HepG2 (cell line): ENCODE results near the gene HK2. TPM values are rescaled to one million over a fixed set of nuclear protein-coding genes. Genes with fewer than 3 reads are reported as not detected.
A peak's percentile ranks its signal among the peaks of the same experiment; 100 is the strongest.

ENCODE experiments used
- ATAD3A ChIP-seq: sonication (generic); formaldehyde crosslinking; IDR thresholded peaks from 2 replicates; pipeline ENCODE4 v1.4.0; 2020; ENCODE audit warnings: missing genetic modification reagents
- CCDC6 ChIP-seq: sonication (generic); formaldehyde crosslinking; IDR thresholded peaks from 2 replicates; pipeline ENCODE4 v1.8.1; 2022; ENCODE audit warnings: mild to moderate bottlenecking, missing genetic modification reagents, moderate library complexity
- FOXA3 ChIP-seq: IDR thresholded peaks from 2 replicates; pipeline ENCODE4 v1.6.1; 2016; ENCODE audit warnings: missing genetic modification reagents, missing compliant biosample characterization
- GATA4 ChIP-seq: sonication (generic); IDR thresholded peaks from 2 replicates; pipeline ENCODE4 v1.6.1; 2016; ENCODE audit warnings: antibody characterized with exemption, low read depth, borderline replicate concordance
- HIVEP1 ChIP-seq: sonication (generic); formaldehyde crosslinking; IDR thresholded peaks from 2 replicates; pipeline ENCODE4 v1.4.0; 2020; ENCODE audit warnings: mild to moderate bottlenecking, missing genetic modification reagents
- HOXD1 ChIP-seq: sonication (generic); formaldehyde crosslinking; IDR thresholded peaks from 2 replicates; pipeline ENCODE4 v1.5.0; 2020; ENCODE audit warnings: missing genetic modification reagents
- PHF21A ChIP-seq: sonication (generic); formaldehyde crosslinking; IDR thresholded peaks from 2 replicates; pipeline ENCODE4 v1.5.0; 2020; ENCODE audit warnings: mild to moderate bottlenecking, missing genetic modification reagents
- RNF2 ChIP-seq: fragments of 450-650 bp; conservative IDR thresholded peaks from 2 replicates; pipeline ENCODE4 v1.6.1; 2016; ENCODE audit warnings: low read depth
- SAFB2 ChIP-seq: sonication (generic); formaldehyde crosslinking; IDR thresholded peaks from 2 replicates; pipeline ENCODE4 v1.5.1; 2020; ENCODE audit warnings: missing genetic modification reagents, low read depth, mild to moderate bottlenecking, borderline replicate concordance
- TCF7 ChIP-seq: sonication (generic); IDR thresholded peaks from 2 replicates; pipeline ENCODE4 v1.6.1; 2016; ENCODE audit warnings: antibody characterized with exemption, low read depth
- ZMAT3 ChIP-seq: sonication (generic); formaldehyde crosslinking; conservative IDR thresholded peaks from 2 replicates; pipeline ENCODE4 v1.7.0; 2021; ENCODE audit warnings: missing genetic modification reagents
- ZNF547 ChIP-seq: sonication (generic); formaldehyde crosslinking; IDR thresholded peaks from 2 replicates; pipeline ENCODE4 v1.5.1; 2020; ENCODE audit warnings: mild to moderate bottlenecking, missing genetic modification reagents
- ZNF724P ChIP-seq: sonication (generic); formaldehyde crosslinking; IDR thresholded peaks from 2 replicates; pipeline ENCODE4 v1.8.0; 2022; ENCODE audit warnings: missing genetic modification reagents, borderline replicate concordance
- polyA plus RNA-seq, 8 experiments: library from polyadenylated mRNA; depleted of rRNA in 3 of 8; stranded (reverse) in 7 of 8; unstranded in 1 of 8; fragments of >200 nt; fragmentation: Illumina TruSeq in 4 of 8; extraction: Trizol in 4 of 8; gene quantifications; 2 replicates each; pipeline versions ENCODE4 v1.2.1 to v1.2.3, GENCODE V29; 2011 to 2016; ENCODE audit warnings: low read depth in 4 of 8, missing spikeins in 1 of 8, mixed read lengths in 1 of 8; ENCODE audit not compliant: insufficient read depth in 1 of 8
- total RNA-seq, 5 experiments: library from RNA; depleted of rRNA; stranded (reverse); fragments of >200 nt; fragmentation: Illumina TruSeq; extraction: Trizol; gene quantifications; 2 replicates each; pipeline ENCODE4 v1.2.3, GENCODE V29; 2016; ENCODE audit warnings: low read depth in 1 of 5
- TF ChIP-seq, protein P1 (sequence below): sonication (generic); formaldehyde crosslinking; IDR thresholded peaks from 2 replicates; pipeline ENCODE4 v1.4.0; 2020; ENCODE audit warnings: missing genetic modification reagents
- TF ChIP-seq, protein P2 (sequence below): sonication (generic); formaldehyde crosslinking; IDR thresholded peaks from 2 replicates; pipeline ENCODE4 v1.5.0; 2020; ENCODE audit warnings: missing genetic modification reagents
- TF ChIP-seq, protein P3 (sequence below): IDR thresholded peaks from 2 replicates; pipeline ENCODE4 v1.6.1; 2016; ENCODE audit warnings: control low read depth
- TF ChIP-seq, protein P4 (sequence below): sonication (generic); formaldehyde crosslinking; IDR thresholded peaks from 2 replicates; pipeline ENCODE4 v1.4.0; 2020; ENCODE audit warnings: mild to moderate bottlenecking, missing genetic modification reagents, borderline replicate concordance

HK2 gene
- total and polyA plus RNA-seq, 2 of the 13 experiments (the other 11 are each of a cell fraction or from before 2014, with no cell fraction given) = 13.2 to 101 TPM

DNA sequence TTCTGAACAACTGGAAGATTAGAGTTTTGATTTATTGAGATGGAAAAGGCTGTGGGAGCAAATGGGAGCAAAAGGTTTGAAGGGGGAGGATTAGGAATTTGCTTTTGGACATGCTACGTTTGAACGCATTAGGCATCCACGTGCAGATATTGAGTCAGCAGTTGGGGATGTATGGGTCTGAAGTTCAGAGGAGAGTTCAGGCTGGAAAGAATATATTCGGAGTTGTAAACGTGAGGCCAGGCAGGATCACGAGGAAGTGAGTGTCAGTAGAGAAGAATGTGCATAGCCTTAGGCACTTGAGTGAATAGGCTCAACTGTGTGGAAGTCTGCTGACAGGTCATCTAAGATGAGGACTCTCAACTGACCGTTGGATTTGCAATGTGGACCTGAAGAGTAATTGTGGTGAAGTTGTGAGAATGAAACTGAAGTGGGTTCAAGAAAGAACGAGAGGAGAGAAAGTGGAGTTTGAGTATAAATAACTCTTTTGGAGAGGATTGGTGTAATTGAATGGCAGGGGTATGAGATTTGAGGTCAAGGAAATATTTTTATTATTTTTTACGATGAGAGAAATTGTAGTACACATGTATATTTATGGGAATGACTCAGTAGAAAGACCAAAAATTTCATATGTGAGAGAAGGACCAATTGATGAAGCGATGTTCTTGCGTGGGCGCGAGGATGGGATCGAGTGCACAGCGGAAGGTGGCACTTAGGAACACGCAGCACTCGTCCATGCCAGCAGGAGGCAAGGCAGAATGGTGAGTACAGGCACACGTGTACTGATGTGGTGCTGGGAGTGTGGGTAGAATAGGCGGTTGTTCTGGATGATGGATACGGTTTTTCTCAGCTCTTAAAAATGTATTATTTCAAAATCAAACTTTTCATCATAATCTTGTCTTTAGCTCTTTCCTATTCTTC, 84.0 kb downstream of the HK2 start (continued):
- TF ChIP-seq, protein P1, sequence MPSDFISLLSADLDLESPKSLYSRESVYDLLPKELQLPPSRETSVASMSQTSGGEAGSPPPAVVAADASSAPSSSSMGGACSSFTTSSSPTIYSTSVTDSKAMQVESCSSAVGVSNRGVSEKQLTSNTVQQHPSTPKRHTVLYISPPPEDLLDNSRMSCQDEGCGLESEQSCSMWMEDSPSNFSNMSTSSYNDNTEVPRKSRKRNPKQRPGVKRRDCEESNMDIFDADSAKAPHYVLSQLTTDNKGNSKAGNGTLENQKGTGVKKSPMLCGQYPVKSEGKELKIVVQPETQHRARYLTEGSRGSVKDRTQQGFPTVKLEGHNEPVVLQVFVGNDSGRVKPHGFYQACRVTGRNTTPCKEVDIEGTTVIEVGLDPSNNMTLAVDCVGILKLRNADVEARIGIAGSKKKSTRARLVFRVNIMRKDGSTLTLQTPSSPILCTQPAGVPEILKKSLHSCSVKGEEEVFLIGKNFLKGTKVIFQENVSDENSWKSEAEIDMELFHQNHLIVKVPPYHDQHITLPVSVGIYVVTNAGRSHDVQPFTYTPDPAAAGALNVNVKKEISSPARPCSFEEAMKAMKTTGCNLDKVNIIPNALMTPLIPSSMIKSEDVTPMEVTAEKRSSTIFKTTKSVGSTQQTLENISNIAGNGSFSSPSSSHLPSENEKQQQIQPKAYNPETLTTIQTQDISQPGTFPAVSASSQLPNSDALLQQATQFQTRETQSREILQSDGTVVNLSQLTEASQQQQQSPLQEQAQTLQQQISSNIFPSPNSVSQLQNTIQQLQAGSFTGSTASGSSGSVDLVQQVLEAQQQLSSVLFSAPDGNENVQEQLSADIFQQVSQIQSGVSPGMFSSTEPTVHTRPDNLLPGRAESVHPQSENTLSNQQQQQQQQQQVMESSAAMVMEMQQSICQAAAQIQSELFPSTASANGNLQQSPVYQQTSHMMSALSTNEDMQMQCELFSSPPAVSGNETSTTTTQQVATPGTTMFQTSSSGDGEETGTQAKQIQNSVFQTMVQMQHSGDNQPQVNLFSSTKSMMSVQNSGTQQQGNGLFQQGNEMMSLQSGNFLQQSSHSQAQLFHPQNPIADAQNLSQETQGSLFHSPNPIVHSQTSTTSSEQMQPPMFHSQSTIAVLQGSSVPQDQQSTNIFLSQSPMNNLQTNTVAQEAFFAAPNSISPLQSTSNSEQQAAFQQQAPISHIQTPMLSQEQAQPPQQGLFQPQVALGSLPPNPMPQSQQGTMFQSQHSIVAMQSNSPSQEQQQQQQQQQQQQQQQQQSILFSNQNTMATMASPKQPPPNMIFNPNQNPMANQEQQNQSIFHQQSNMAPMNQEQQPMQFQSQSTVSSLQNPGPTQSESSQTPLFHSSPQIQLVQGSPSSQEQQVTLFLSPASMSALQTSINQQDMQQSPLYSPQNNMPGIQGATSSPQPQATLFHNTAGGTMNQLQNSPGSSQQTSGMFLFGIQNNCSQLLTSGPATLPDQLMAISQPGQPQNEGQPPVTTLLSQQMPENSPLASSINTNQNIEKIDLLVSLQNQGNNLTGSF (CRISPR knock-in tag) = no peak
- no peak for TF ChIP-seq ZNF724P (CRISPR knock-in tag)
- peak; percentile 70 for TF ChIP-seq PHF21A (CRISPR knock-in tag)
- TF ChIP-seq GATA4 = no peak
- TF ChIP-seq ATAD3A (CRISPR knock-in tag) = no peak
- no peak for TF ChIP-seq RNF2
- no peak for TF ChIP-seq CCDC6
- TF ChIP-seq HIVEP1 = no peak
- peak; percentile 8; the same call in 1 of the 2 replicates for TF ChIP-seq SAFB2 (CRISPR knock-in tag)
- TF ChIP-seq FOXA3 (CRISPR knock-in tag) = peak; percentile 83
- peak; percentile 32; the same call in 1 of the 2 replicates for TF ChIP-seq TCF7
- TF ChIP-seq, protein P2, sequence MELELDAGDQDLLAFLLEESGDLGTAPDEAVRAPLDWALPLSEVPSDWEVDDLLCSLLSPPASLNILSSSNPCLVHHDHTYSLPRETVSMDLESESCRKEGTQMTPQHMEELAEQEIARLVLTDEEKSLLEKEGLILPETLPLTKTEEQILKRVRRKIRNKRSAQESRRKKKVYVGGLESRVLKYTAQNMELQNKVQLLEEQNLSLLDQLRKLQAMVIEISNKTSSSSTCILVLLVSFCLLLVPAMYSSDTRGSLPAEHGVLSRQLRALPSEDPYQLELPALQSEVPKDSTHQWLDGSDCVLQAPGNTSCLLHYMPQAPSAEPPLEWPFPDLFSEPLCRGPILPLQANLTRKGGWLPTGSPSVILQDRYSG (CRISPR knock-in tag) = no peak
- 0 out of 2 replicates have a peak, but pooled peaks have one; percentile 56 for TF ChIP-seq HOXD1
- TF ChIP-seq, protein P3, sequence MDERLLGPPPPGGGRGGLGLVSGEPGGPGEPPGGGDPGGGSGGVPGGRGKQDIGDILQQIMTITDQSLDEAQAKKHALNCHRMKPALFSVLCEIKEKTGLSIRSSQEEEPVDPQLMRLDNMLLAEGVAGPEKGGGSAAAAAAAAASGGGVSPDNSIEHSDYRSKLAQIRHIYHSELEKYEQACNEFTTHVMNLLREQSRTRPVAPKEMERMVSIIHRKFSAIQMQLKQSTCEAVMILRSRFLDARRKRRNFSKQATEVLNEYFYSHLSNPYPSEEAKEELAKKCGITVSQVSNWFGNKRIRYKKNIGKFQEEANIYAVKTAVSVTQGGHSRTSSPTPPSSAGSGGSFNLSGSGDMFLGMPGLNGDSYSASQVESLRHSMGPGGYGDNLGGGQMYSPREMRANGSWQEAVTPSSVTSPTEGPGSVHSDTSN (CRISPR knock-in tag) = no peak
- TF ChIP-seq, protein P4, sequence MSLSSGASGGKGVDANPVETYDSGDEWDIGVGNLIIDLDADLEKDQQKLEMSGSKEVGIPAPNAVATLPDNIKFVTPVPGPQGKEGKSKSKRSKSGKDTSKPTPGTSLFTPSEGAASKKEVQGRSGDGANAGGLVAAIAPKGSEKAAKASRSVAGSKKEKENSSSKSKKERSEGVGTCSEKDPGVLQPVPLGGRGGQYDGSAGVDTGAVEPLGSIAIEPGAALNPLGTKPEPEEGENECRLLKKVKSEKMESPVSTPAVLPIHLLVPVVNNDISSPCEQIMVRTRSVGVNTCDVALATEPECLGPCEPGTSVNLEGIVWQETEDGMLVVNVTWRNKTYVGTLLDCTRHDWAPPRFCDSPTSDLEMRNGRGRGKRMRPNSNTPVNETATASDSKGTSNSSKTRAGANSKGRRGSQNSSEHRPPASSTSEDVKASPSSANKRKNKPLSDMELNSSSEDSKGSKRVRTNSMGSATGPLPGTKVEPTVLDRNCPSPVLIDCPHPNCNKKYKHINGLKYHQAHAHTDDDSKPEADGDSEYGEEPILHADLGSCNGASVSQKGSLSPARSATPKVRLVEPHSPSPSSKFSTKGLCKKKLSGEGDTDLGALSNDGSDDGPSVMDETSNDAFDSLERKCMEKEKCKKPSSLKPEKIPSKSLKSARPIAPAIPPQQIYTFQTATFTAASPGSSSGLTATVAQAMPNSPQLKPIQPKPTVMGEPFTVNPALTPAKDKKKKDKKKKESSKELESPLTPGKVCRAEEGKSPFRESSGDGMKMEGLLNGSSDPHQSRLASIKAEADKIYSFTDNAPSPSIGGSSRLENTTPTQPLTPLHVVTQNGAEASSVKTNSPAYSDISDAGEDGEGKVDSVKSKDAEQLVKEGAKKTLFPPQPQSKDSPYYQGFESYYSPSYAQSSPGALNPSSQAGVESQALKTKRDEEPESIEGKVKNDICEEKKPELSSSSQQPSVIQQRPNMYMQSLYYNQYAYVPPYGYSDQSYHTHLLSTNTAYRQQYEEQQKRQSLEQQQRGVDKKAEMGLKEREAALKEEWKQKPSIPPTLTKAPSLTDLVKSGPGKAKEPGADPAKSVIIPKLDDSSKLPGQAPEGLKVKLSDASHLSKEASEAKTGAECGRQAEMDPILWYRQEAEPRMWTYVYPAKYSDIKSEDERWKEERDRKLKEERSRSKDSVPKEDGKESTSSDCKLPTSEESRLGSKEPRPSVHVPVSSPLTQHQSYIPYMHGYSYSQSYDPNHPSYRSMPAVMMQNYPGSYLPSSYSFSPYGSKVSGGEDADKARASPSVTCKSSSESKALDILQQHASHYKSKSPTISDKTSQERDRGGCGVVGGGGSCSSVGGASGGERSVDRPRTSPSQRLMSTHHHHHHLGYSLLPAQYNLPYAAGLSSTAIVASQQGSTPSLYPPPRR (CRISPR knock-in tag) = no peak; the same call in 1 of the 2 replicates
- TF ChIP-seq ZMAT3 (CRISPR knock-in tag) = no peak; the same call in 1 of the 2 replicates
- TF ChIP-seq ZNF547 (CRISPR knock-in tag) = no peak
